Stimulated activated effector memory CD8-positive, alpha-beta T cell treated with anti-CD3 and anti-CD28 coated beads, Interleukin-12 subunit alpha, Interleukin-12 subunit beta, amount 100 ng/mL, for 72 hours (primary cell): Measurements from ENCODE around the gene ALKBH4.
A peak's percentile ranks its signal among the peaks of the same experiment; 100 is the strongest.
"Not testable (repeated sequence)": the region's sequence is repeated elsewhere in the genome, so short reads cannot be mapped to it uniquely, and the experiment has no call there.

ENCODE experiments used
- ATAC-seq: fragments of 150-1000 bp; cut with Tn5 transposase; 2 replicates; pipeline ENCODE4 v1.10.0; 2021
- DNase-seq, 2 donors: peaks; one replicate each; pipeline ENCODE4 v3.0.0; 2021 to 2022; ENCODE audit warnings: low spot score in 2 of 2
- H3K27ac Mint-ChIP-seq: one replicate; pipeline ENCODE4 v1.8.0; 2022; ENCODE audit warnings: mild to moderate bottlenecking, mixed read lengths
- H3K36me3 Mint-ChIP-seq: one replicate; pipeline ENCODE4 v1.8.0; 2022; ENCODE audit warnings: mild to moderate bottlenecking, mixed read lengths
- H3K4me1 Mint-ChIP-seq: one replicate; pipeline ENCODE4 v1.8.0; 2022; ENCODE audit warnings: mixed read lengths
- H3K4me3 Mint-ChIP-seq: one replicate; pipeline ENCODE4 v1.8.0; 2022; ENCODE audit warnings: mild to moderate bottlenecking, mixed read lengths
- H3K9me3 Mint-ChIP-seq: one replicate; pipeline ENCODE4 v1.8.0; 2022; ENCODE audit warnings: mixed read lengths

Gene ALKBH4

DNA sequence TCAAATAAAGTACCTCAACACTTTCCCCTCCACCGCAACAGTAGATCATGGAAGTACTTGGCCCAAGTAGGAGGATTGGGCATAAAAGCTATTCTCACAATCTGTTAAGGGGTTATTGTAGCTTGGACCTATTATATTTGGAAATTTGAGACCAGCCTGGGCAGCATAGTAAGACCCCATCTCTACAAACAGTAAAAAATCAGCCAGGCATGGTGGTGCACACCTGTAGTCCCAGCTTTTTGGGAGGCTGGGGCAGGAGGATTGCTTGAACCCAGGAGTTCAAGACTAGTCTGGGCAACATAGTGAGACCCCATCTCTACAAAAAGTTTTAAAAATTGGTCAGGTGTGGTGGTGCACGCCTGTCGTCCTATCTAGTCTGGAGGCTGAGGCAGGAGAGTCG lies 55.3 kb downstream of the ALKBH4 start:
- H3K4me1 Mint-ChIP-seq, result peaks cover 20% of the 10 kb centered on the region
- DNase-seq, result no peak
- H3K4me3 Mint-ChIP-seq, result no peak overlapping the region
- peak overlapping the region; percentile 64 for H3K27ac Mint-ChIP-seq
- H3K36me3 Mint-ChIP-seq, result peaks cover 100% of the 10 kb centered on the region
- ATAC-seq, result no peak
- H3K9me3 Mint-ChIP-seq, result peaks cover 3% of the 10 kb centered on the region

DNA sequence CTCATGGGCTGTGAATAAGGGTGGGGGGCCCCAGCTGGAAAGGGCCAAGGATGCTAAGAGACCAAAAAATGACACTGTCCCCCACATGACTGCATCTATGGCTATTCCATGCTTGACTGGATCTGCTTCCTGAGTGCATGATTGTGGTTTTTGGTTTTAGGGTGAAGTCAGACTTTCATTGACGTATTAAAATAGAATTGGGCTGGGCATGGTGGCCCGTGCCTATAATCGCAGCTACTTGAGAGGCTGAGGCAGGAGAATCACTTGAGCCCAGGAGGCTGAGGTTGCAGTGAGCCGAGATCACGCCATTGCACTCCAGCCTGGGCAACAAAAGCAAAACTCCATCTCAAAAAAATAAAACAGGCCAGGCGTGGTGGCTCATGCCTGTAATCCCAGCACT lies 56.1 kb downstream of the ALKBH4 start:
- Mint-ChIP-seq H3K4me3 (peak overlapping the region; percentile 14), H3K27ac (peak overlapping the region; percentile 40), H3K36me3 (peaks cover 100% of the 10 kb centered on the region), H3K4me1 (peaks cover 25% of the 10 kb centered on the region)
- DNase-seq, H3K9me3 Mint-ChIP-seq: not testable (repeated sequence)
- peak; percentile 9 for ATAC-seq

DNA sequence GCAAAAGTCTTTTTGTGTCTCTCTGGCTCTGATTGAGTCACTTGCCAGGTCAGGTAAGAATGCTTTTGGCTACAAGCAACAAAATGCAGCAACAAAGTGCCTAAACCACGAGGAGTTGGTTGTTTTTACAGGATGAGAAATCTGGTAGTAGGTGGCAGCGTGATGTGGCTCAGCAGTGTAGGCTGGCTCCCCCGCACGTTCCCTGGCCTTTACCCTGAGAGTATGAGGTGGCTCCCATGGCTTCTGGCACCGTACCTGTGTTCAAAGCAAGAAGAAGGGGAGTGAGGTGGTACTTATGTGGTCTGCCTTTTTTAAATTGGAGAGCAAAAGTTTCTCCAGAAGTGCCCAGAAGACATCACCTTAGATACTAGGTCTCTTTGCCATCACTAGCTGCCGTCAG lies 56.8 kb downstream of the ALKBH4 start:
- no peak for ATAC-seq
- Mint-ChIP-seq H3K36me3 (peaks cover 100% of the 10 kb centered on the region), H3K4me1 (peaks cover 25% of the 10 kb centered on the region), H3K27ac (peak overlapping the region; percentile 40), H3K9me3 (peaks cover 3% of the 10 kb centered on the region), H3K4me3 (peak overlapping the region; percentile 14)
- no peak for DNase-seq
